HepG2 (cell line): Measurements from ENCODE around the gene ATP2B2. TPM values are rescaled to one million over a fixed set of nuclear protein-coding genes. Genes with fewer than 3 reads are reported as not detected.

Experiments
- ATAC-seq: fragments of 200-7000 bp; cut with Tn5 transposase; 3 replicates; pipeline ENCODE4 v1.9.1; 2020; ENCODE audit warnings: mild to moderate bottlenecking, moderate library complexity
- BruUV-seq: library from RNA; stranded (reverse); fragments of 400-500 nt; replicated peaks from 2 replicates; lab custom pipeline; 2021; lab: Mats Ljungman, UMichigan
- CTCF ChIA-PET: fragments of 300-600 bp; formaldehyde crosslinking; extraction: SDS; loops from one replicate; lab custom pipeline; 2021; ENCODE audit warnings: low total read pairs, inconsistent platforms, low intra/inter-chr PET ratio; lab: Yijun Ruan, JAX
- POLR2A ChIA-PET: fragments of 350-600 bp; sonication (Branson Sonifier 250); formaldehyde crosslinking; loops from one replicate; lab custom pipeline; 2020; ENCODE audit warnings: antibody characterized with exemption, inconsistent platforms; lab: Yijun Ruan, JAX
- DNase-seq: peaks from one replicate; pipeline ENCODE4 v3.0.0-alpha.2; 2015; ENCODE audit warnings: low spot score
- FAIRE-seq: peaks from 3 replicates; lab custom pipeline; 2011; peaks lifted over from hg19 to GRCh38; lab: Jason Lieb, UNC
- H2AFZ ChIP-seq: one replicate; pipeline ENCODE4 v1.6.1; 2011; ENCODE audit warnings: low read length, inconsistent platforms
- H3K27ac ChIP-seq: fragments of 300-600 bp; 3 replicates; pipeline ENCODE4 v1.8.0; 2011; ENCODE audit warnings: mixed run types, mild to moderate bottlenecking, mixed read lengths, low read length, inconsistent platforms; ENCODE audit not compliant: insufficient read depth; ENCODE audit errors: extremely low read length
- H3K27me3 ChIP-seq, 2 experiments: fragments of 200-600 bp in 1 of 2; 2 replicates in 1 of 2; 3 replicates in 1 of 2; pipeline versions ENCODE4 v1.6.0 to v1.8.0; 2011; ENCODE audit warnings: low read length in 2 of 2, mild to moderate bottlenecking in 2 of 2, moderate library complexity in 2 of 2, inconsistent platforms in 1 of 2; ENCODE audit not compliant: insufficient read depth in 2 of 2, control insufficient read depth in 1 of 2
- H3K36me3 ChIP-seq, 2 experiments: fragments of 200-600 bp in 1 of 2; replicated peaks in 1 of 2; 2 replicates in 1 of 2; 3 replicates in 1 of 2; pipeline versions ENCODE4 v1.5.1 to v1.8.0; 2011; ENCODE audit warnings: low read length in 2 of 2, inconsistent platforms in 1 of 2; ENCODE audit not compliant: insufficient read depth in 2 of 2, control insufficient read depth in 1 of 2
- H3K4me1 ChIP-seq: 2 replicates; pipeline ENCODE4 v1.5.1; 2012; ENCODE audit warnings: low read length, inconsistent platforms; ENCODE audit not compliant: insufficient read depth
- H3K4me2 ChIP-seq: 2 replicates; pipeline ENCODE4 v1.6.0; 2011; ENCODE audit warnings: low read depth, low read length, inconsistent platforms
- H3K4me3 ChIP-seq, 3 experiments: fragments of 200-600 bp in 1 of 3; sonication (generic), shearing (Covaris generic) in 1 of 3; replicated peaks in 1 of 3; 2 replicates each; pipeline ENCODE4 v1.5.1; 2011 to 2016; ENCODE audit warnings: low read length in 3 of 3, inconsistent platforms in 2 of 3, low read depth in 2 of 3, mild to moderate bottlenecking in 2 of 3, control low read depth in 1 of 3, mixed read lengths in 1 of 3; ENCODE audit not compliant: insufficient read depth in 1 of 3
- H3K79me2 ChIP-seq: one replicate; pipeline ENCODE4 v1.6.1; 2011; ENCODE audit warnings: low read length, inconsistent platforms; ENCODE audit not compliant: insufficient read depth
- H3K9ac ChIP-seq: 2 replicates; pipeline ENCODE4 v1.6.0; 2011; ENCODE audit warnings: mild to moderate bottlenecking, low read depth, low read length, inconsistent platforms; ENCODE audit not compliant: insufficient read depth
- H3K9me3 ChIP-seq: 2 replicates; pipeline ENCODE4 v1.5.1; 2012; ENCODE audit warnings: mild to moderate bottlenecking, low read length
- H4K20me1 ChIP-seq: 2 replicates; pipeline ENCODE4 v1.6.0; 2011; ENCODE audit warnings: inconsistent platforms, mild to moderate bottlenecking, low read length, moderate library complexity; ENCODE audit not compliant: insufficient read depth
- CBFB ChIP-seq: sonication (generic); formaldehyde crosslinking; IDR thresholded peaks from 2 replicates; pipeline ENCODE4 v1.4.0; 2020; ENCODE audit warnings: missing genetic modification reagents
- ETV6 ChIP-seq: sonication (generic); formaldehyde crosslinking; conservative IDR thresholded peaks from 2 replicates; pipeline ENCODE4 v1.4.0; 2020; ENCODE audit warnings: missing genetic modification reagents
- GABPA ChIP-seq, 2 experiments: IDR thresholded peaks; 2 replicates each; pipeline ENCODE4 v1.6.1; 2011 to 2016; ENCODE audit warnings: low read depth in 2 of 2, low read length in 1 of 2, missing biosample characterization in 1 of 2, missing genetic modification characterization in 1 of 2
- KMT2A ChIP-seq: sonication (generic); formaldehyde crosslinking; IDR thresholded peaks from 2 replicates; pipeline ENCODE4 v1.4.0; 2020; ENCODE audit warnings: missing genetic modification reagents
- NFIC ChIP-seq: IDR thresholded peaks from 2 replicates; pipeline ENCODE4 v1.6.1; 2012; ENCODE audit warnings: mild to moderate bottlenecking, low read length, inconsistent platforms
- SATB2 ChIP-seq: sonication (generic); formaldehyde crosslinking; IDR thresholded peaks from 2 replicates; pipeline ENCODE4 v1.5.0; 2020; ENCODE audit warnings: missing genetic modification reagents
- STAT5B ChIP-seq: sonication (generic); formaldehyde crosslinking; IDR thresholded peaks from 2 replicates; pipeline ENCODE4 v1.4.0; 2020; ENCODE audit warnings: missing genetic modification reagents
- YEATS4 ChIP-seq: sonication (generic); formaldehyde crosslinking; IDR thresholded peaks from 2 replicates; pipeline ENCODE4 v1.4.0; 2020; ENCODE audit warnings: missing genetic modification reagents, borderline replicate concordance
- ZC3H4 ChIP-seq: sonication (generic); formaldehyde crosslinking; IDR thresholded peaks from 2 replicates; pipeline ENCODE4 v1.4.0; 2020; ENCODE audit warnings: missing genetic modification reagents, borderline replicate concordance
- ZFP37 ChIP-seq: sonication (generic); formaldehyde crosslinking; IDR thresholded peaks from 2 replicates; pipeline ENCODE4 v1.4.0; 2020; ENCODE audit warnings: missing genetic modification reagents, borderline replicate concordance
- WGBS: methylation state at CpG from one replicate; pipeline ENCODE4 v1.1.6; 2017; ENCODE audit warnings: low lambda C conversion rate; 5-methylcytosine and 5-hydroxymethylcytosine counted together
- in situ Hi-C: cut with HindIII; loops from 2 replicates; pipeline ENCODE4 v1.10.0; 2017; ENCODE audit warnings: low pct_unique_long_range_greater_than_20kb; ENCODE audit not compliant: extremely low pct_ligation_motif_present
- intact Hi-C: fragments of 100-400 bp; cut with micrococcal nuclease; formaldehyde crosslinking; loops from one replicate; pipeline ENCODE4 v1.10.0; 2022; ENCODE audit not compliant: unreplicated experiment
- polyA plus RNA-seq, 8 experiments: library from polyadenylated mRNA; depleted of rRNA in 3 of 8; stranded (reverse) in 7 of 8; unstranded in 1 of 8; fragments of >200 nt; fragmentation: Illumina TruSeq in 4 of 8; extraction: Trizol in 4 of 8; gene quantifications; 2 replicates each; pipeline versions ENCODE4 v1.2.1 to v1.2.3, GENCODE V29; 2011 to 2016; ENCODE audit warnings: low read depth in 4 of 8, missing spikeins in 1 of 8, mixed read lengths in 1 of 8; ENCODE audit not compliant: insufficient read depth in 1 of 8
- total RNA-seq, 5 experiments: library from RNA; depleted of rRNA; stranded (reverse); fragments of >200 nt; fragmentation: Illumina TruSeq; extraction: Trizol; gene quantifications; 2 replicates each; pipeline ENCODE4 v1.2.3, GENCODE V29; 2016; ENCODE audit warnings: low read depth in 1 of 5
- TF ChIP-seq, protein P1 (sequence below): sonication (generic); formaldehyde crosslinking; IDR thresholded peaks from 2 replicates; pipeline ENCODE4 v1.9.0; 2021; ENCODE audit warnings: missing genetic modification reagents, mild to moderate bottlenecking, borderline replicate concordance
- TF ChIP-seq, protein P2 (sequence below): sonication (generic); formaldehyde crosslinking; IDR thresholded peaks from 2 replicates; pipeline ENCODE4 v1.5.0; 2020; ENCODE audit warnings: missing genetic modification reagents
- TF ChIP-seq, protein P3 (sequence below): sonication (generic); formaldehyde crosslinking; IDR thresholded peaks from 2 replicates; pipeline ENCODE4 v1.4.0; 2020; ENCODE audit warnings: missing genetic modification reagents
- TF ChIP-seq, protein P4 (sequence below): sonication (generic); formaldehyde crosslinking; IDR thresholded peaks from 2 replicates; pipeline ENCODE4 v1.4.0; 2020; ENCODE audit warnings: mild to moderate bottlenecking, missing genetic modification reagents
- TF ChIP-seq, protein P5 (sequence below): sonication (generic); formaldehyde crosslinking; IDR thresholded peaks from 2 replicates; pipeline ENCODE4 v1.4.0; 2020; ENCODE audit warnings: missing genetic modification reagents

ATP2B2 gene
- total and polyA plus RNA-seq, 2 of the 13 experiments (the other 11 are each of a cell fraction or from before 2014, with no cell fraction given): 1.5 to 2.3 TPM

DNA sequence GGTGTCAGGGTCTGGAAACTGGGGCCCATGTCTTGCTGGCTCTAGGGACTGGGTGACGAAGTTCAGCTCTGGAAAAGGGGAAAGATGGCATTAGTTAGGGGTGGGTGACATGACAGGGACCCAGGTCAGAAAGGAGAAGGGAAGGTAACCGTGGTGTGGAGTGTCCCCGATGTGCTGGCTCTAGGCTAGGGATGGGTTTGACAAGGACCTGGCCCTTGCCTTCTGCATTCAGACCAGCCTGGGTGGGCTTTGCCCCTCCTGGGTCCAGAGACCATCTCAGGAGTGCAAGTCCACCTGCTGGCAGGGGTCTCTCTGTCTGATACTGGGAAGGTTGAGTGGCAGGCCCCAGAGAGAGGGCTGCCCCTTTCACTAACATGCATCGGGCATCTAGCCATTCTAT is 28.7 kb upstream of the ATP2B2 start:
- CTCF ChIA-PET: no interaction called here
- DNase-seq: no peak
- no peaks in the 10 kb centered on the region for H4K20me1 ChIP-seq
- intact Hi-C loops: no loop called here
- H3K9me3 ChIP-seq: no peaks in the 10 kb centered on the region
- BruUV-seq: no TSS peak
- H2AFZ ChIP-seq: no peak overlapping the region
- H3K36me3 ChIP-seq: no peaks in the 10 kb centered on the region
- no peak for FAIRE-seq
- WGBS: 22% methylated on average over 4 of the region's 4 CpGs
- H3K27ac ChIP-seq: no peak overlapping the region
- POLR2A ChIA-PET: no interaction called here
- TF ChIP-seq CBFB (CRISPR knock-in tag) (no peak), KMT2A (CRISPR knock-in tag) (no peak), ZFP37 (no peak), STAT5B (no peak), YEATS4 (no peak), ZC3H4 (no peak), SATB2 (no peak), ETV6 (no peak), GABPA (IDR thresholded peaks at IDR 0.05; ENCODE audit: low read depth, low read length) (no peak), GABPA (CRISPR knock-in tag; IDR thresholded peaks at IDR 0.05; ENCODE audit: low read depth) (no peak), NFIC (no peak)
- TF ChIP-seq, protein P1, sequence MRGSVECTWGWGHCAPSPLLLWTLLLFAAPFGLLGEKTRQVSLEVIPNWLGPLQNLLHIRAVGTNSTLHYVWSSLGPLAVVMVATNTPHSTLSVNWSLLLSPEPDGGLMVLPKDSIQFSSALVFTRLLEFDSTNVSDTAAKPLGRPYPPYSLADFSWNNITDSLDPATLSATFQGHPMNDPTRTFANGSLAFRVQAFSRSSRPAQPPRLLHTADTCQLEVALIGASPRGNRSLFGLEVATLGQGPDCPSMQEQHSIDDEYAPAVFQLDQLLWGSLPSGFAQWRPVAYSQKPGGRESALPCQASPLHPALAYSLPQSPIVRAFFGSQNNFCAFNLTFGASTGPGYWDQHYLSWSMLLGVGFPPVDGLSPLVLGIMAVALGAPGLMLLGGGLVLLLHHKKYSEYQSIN: no peak
- TF ChIP-seq, protein P2, sequence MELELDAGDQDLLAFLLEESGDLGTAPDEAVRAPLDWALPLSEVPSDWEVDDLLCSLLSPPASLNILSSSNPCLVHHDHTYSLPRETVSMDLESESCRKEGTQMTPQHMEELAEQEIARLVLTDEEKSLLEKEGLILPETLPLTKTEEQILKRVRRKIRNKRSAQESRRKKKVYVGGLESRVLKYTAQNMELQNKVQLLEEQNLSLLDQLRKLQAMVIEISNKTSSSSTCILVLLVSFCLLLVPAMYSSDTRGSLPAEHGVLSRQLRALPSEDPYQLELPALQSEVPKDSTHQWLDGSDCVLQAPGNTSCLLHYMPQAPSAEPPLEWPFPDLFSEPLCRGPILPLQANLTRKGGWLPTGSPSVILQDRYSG: no peak
- TF ChIP-seq, protein P3, sequence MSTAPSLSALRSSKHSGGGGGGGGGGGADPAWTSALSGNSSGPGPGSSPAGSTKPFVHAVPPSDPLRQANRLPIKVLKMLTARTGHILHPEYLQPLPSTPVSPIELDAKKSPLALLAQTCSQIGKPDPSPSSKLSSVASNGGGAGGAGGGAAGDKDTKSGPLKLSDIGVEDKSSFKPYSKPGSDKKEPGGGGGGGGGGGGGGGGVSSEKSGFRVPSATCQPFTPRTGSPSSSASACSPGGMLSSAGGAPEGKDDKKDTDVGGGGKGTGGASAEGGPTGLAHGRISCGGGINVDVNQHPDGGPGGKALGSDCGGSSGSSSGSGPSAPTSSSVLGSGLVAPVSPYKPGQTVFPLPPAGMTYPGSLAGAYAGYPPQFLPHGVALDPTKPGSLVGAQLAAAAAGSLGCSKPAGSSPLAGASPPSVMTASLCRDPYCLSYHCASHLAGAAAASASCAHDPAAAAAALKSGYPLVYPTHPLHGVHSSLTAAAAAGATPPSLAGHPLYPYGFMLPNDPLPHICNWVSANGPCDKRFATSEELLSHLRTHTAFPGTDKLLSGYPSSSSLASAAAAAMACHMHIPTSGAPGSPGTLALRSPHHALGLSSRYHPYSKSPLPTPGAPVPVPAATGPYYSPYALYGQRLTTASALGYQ (CRISPR knock-in tag): no peak
- TF ChIP-seq, protein P4, sequence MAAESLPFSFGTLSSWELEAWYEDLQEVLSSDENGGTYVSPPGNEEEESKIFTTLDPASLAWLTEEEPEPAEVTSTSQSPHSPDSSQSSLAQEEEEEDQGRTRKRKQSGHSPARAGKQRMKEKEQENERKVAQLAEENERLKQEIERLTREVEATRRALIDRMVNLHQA (CRISPR knock-in tag): no peak
- TF ChIP-seq, protein P5, sequence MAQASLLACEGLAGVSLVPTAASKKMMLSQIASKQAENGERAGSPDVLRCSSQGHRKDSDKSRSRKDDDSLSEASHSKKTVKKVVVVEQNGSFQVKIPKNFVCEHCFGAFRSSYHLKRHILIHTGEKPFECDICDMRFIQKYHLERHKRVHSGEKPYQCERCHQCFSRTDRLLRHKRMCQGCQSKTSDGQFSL (CRISPR knock-in tag): no peak
- TF ChIP-seq, all 625 proteins: peak for 0
- H3K27me3 ChIP-seq: peaks cover 0 to 2% of the 10 kb centered on the region in 2 experiments; a peak in 1 of 5 replicates
- no peaks in the 10 kb centered on the region for H3K4me1 ChIP-seq
- H3K79me2 ChIP-seq: no peaks in the 10 kb centered on the region
- no peak for ATAC-seq
- H3K4me2 ChIP-seq: no peak overlapping the region
- in situ Hi-C loops: no loop called here
- no peak overlapping the region for H3K4me3 ChIP-seq
- H3K9ac ChIP-seq: no peak overlapping the region
